CD14-positive monocyte (primary cell): ENCODE results near the gene EVL. TPM values are rescaled to one million over a fixed set of nuclear protein-coding genes. Genes with fewer than 3 reads are reported as not detected.

Experiments used
- DNase-seq, 3 donors: peaks; one replicate each; pipeline ENCODE4 v3.0.0-alpha.2; 2011 to 2022
- H2AFZ ChIP-seq: 2 replicates; pipeline ENCODE4 v1.6.0; 2012; ENCODE audit warnings: mild to moderate bottlenecking, low read depth, low read length, inconsistent platforms; ENCODE audit not compliant: insufficient read depth, poor library complexity, severe bottlenecking
- H3K27ac ChIP-seq, 2 donors: 1 replicate in 1 of 2; 2 replicates in 1 of 2; pipeline ENCODE4 v1.5.1; 2012 to 2013; ENCODE audit warnings: low read length in 2 of 2, control low read depth in 1 of 2, inconsistent platforms in 1 of 2, low read depth in 1 of 2, mild to moderate bottlenecking in 1 of 2
- H3K27me3 ChIP-seq, 2 donors: one replicate each; pipeline versions ENCODE4 v1.6.0 to v1.6.1; 2011 to 2013; ENCODE audit warnings: low read length in 2 of 2; ENCODE audit not compliant: control insufficient read depth in 2 of 2, insufficient read depth in 2 of 2
- H3K36me3 ChIP-seq, 2 donors: replicated peaks in 1 of 2; 1 replicate in 1 of 2; 2 replicates in 1 of 2; pipeline versions ENCODE4 v1.5.1 to v1.6.1; 2012 to 2013; ENCODE audit warnings: low read length in 2 of 2, control low read depth in 1 of 2, inconsistent platforms in 1 of 2, mild to moderate bottlenecking in 1 of 2; ENCODE audit not compliant: insufficient read depth in 2 of 2, control insufficient read depth in 1 of 2
- H3K4me1 ChIP-seq, 2 donors: 1 replicate in 1 of 2; 2 replicates in 1 of 2; pipeline versions ENCODE4 v1.5.1 to v1.6.1; 2012 to 2013; ENCODE audit warnings: low read length in 2 of 2, control low read depth in 1 of 2, inconsistent platforms in 1 of 2, mild to moderate bottlenecking in 1 of 2, moderate library complexity in 1 of 2; ENCODE audit not compliant: insufficient read depth in 2 of 2, control insufficient read depth in 1 of 2
- H3K4me2 ChIP-seq: replicated peaks from 2 replicates; pipeline ENCODE3; 2012; ENCODE audit warnings: low read length, moderate library complexity, mild to moderate bottlenecking; ENCODE audit not compliant: poor library complexity, severe bottlenecking; ENCODE audit errors: extremely low read depth
- H3K4me3 ChIP-seq, 3 experiments: fragments of 200-600 bp in 1 of 3; sonication (generic) in 1 of 3; replicated peaks in 1 of 3; 1 replicate in 2 of 3; 2 replicates in 1 of 3; pipeline ENCODE4 v1.5.1; 2011 to 2013; ENCODE audit warnings: low read length in 3 of 3, mild to moderate bottlenecking in 3 of 3, control low read depth in 2 of 3, low read depth in 2 of 3, inconsistent platforms in 1 of 3, moderate library complexity in 1 of 3
- H3K79me2 ChIP-seq: 2 replicates; pipeline ENCODE4 v1.6.0; 2012; ENCODE audit warnings: mild to moderate bottlenecking, control low read depth, inconsistent platforms, low read length, moderate library complexity; ENCODE audit not compliant: insufficient read depth
- H3K9ac ChIP-seq: 2 replicates; pipeline ENCODE4 v1.6.0; 2017; ENCODE audit warnings: low read length, mild to moderate bottlenecking; ENCODE audit not compliant: insufficient read depth, poor library complexity, severe bottlenecking
- H3K9me3 ChIP-seq, 2 donors: replicated peaks in 1 of 2; 1 replicate in 1 of 2; 2 replicates in 1 of 2; pipeline versions ENCODE4 v1.5.1 to v1.6.1; 2012 to 2013; ENCODE audit warnings: low read length in 2 of 2, control low read depth in 1 of 2; ENCODE audit not compliant: control insufficient read depth in 1 of 2, insufficient read depth in 1 of 2
- H4K20me1 ChIP-seq: 2 replicates; pipeline ENCODE4 v1.6.0; 2012; ENCODE audit warnings: mild to moderate bottlenecking, low read length, control low read depth, moderate library complexity; ENCODE audit not compliant: insufficient read depth
- H3K27ac Mint-ChIP-seq, 7 donors: one replicate each; pipeline ENCODE4 v1.8.0; 2020; ENCODE audit warnings: mild to moderate bottlenecking in 7 of 7, mixed read lengths in 7 of 7, moderate library complexity in 6 of 7, inconsistent platforms in 2 of 7
- H3K27me3 Mint-ChIP-seq, 3 donors: one replicate each; pipeline ENCODE4 v1.8.0; 2021 to 2022; ENCODE audit warnings: low read depth in 3 of 3, mild to moderate bottlenecking in 3 of 3, mixed read lengths in 3 of 3, moderate library complexity in 3 of 3, inconsistent platforms in 1 of 3
- H3K36me3 Mint-ChIP-seq, 2 donors: one replicate each; pipeline ENCODE4 v1.8.0; 2020; ENCODE audit warnings: mixed read lengths in 2 of 2, inconsistent platforms in 1 of 2, mild to moderate bottlenecking in 1 of 2
- H3K4me1 Mint-ChIP-seq: one replicate; pipeline ENCODE4 v1.8.0; 2020; ENCODE audit warnings: mild to moderate bottlenecking, mixed read lengths
- H3K4me3 Mint-ChIP-seq, 2 donors: one replicate each; pipeline ENCODE4 v1.8.0; 2020; ENCODE audit warnings: mild to moderate bottlenecking in 2 of 2, mixed read lengths in 2 of 2, moderate library complexity in 1 of 2
- H3K9me3 Mint-ChIP-seq, 7 donors: one replicate each; pipeline ENCODE4 v1.8.0; 2020 to 2022; ENCODE audit warnings: mixed read lengths in 7 of 7, mild to moderate bottlenecking in 6 of 7, moderate library complexity in 6 of 7, inconsistent platforms in 2 of 7
- CTCF ChIP-seq: fragments of 200-600 bp; IDR thresholded peaks from one replicate; pipeline ENCODE4 v1.8.0; 2022; ENCODE audit warnings: antibody characterized with exemption, mild to moderate bottlenecking
- WGBS: methylation state at CpG from one replicate; pipeline ENCODE4 v1.1.5; 2013; ENCODE audit warnings: missing lambda C conversion rate; ENCODE audit not compliant: insufficient coverage; 5-methylcytosine and 5-hydroxymethylcytosine counted together
- intact Hi-C, 2 donors: fragments of 100-400 bp; cut with micrococcal nuclease; formaldehyde crosslinking; loops; one replicate each; pipeline versions ENCODE4 v1.15.0 to v1.15.1; 2023
- polyA plus RNA-seq, 3 donors: library from polyadenylated mRNA; depleted of rRNA in 1 of 3; unstranded in 2 of 3; stranded (reverse) in 1 of 3; fragments of 300-500 nt in 2 of 3; fragments of >200 nt in 1 of 3; fragmentation: Illumina TruSeq in 2 of 3; gene quantifications; 1 replicate in 2 of 3; 2 replicates in 1 of 3; pipeline ENCODE4 v1.2.3, GENCODE V29; 2012 to 2021

EVL gene
- polyA plus RNA-seq, 3 donors: 3.2 to 131 (median 6.7) TPM

GRCh38 chr14:100083706-100084105 is 18.5 kb downstream of the EVL start:
- no CpG with 5 or more reads among the region's 2 CpGs for WGBS
- TF ChIP-seq CTCF: no peak
- intact Hi-C loops: no loop called here
- H3K27ac Mint-ChIP-seq: no peak overlapping the region
- H3K9ac ChIP-seq: no peak overlapping the region
- no peaks in the 10 kb centered on the region for H3K9me3 ChIP-seq
- H3K27me3 ChIP-seq: no peaks in the 10 kb centered on the region
- H3K4me3 ChIP-seq: no peak overlapping the region
- H2AFZ ChIP-seq: no peak overlapping the region
- peaks cover 42 to 49% of the 10 kb centered on the region in 2 donors for H3K36me3 ChIP-seq
- H3K79me2 ChIP-seq: peaks cover 11% of the 10 kb centered on the region
- H3K27me3 Mint-ChIP-seq: peaks cover 0 to 2% (median 0%) of the 10 kb centered on the region in 3 donors
- no peak overlapping the region for H3K4me2 ChIP-seq
- H4K20me1 ChIP-seq: peaks cover 22% of the 10 kb centered on the region
- H3K27ac ChIP-seq: no peak overlapping the region
- no peak for DNase-seq
- no peaks in the 10 kb centered on the region for H3K9me3 Mint-ChIP-seq
- peaks cover 6 to 18% of the 10 kb centered on the region in 2 donors for H3K4me1 ChIP-seq
- peaks cover 26% of the 10 kb centered on the region for H3K4me1 Mint-ChIP-seq
- peaks cover 50 to 67% of the 10 kb centered on the region in 2 donors for H3K36me3 Mint-ChIP-seq
- H3K4me3 Mint-ChIP-seq: no peak overlapping the region

- no peak overlapping the region for H3K4me3 Mint-ChIP-seq
- Histone ChIP-seq H3K79me2 (peaks cover 12% of the 10 kb centered on the region), H3K27ac (no peak overlapping the region), H3K9me3 (no peaks in the 10 kb centered on the region), H3K9ac (no peak overlapping the region), H3K36me3 (peaks cover 49 to 58% of the 10 kb centered on the region in 2 donors), H3K4me3 (no peak overlapping the region), H3K4me1 (peaks cover 5 to 9% of the 10 kb centered on the region in 2 donors), H2AFZ (no peak overlapping the region), H4K20me1 (peaks cover 18% of the 10 kb centered on the region), H3K27me3 (no peaks in the 10 kb centered on the region), H3K4me2 (no peak overlapping the region)
- WGBS: over 99% methylated on average over 9 of the region's 10 CpGs
- no peaks in the 10 kb centered on the region for H3K9me3 Mint-ChIP-seq
- peak overlapping the region in 2 of 7 donors; percentile 38 to 52 for H3K27ac Mint-ChIP-seq
- H3K27me3 Mint-ChIP-seq: peaks cover 0 to 2% (median 0%) of the 10 kb centered on the region in 3 donors
- DNase-seq: no peak
- peaks cover 52 to 65% of the 10 kb centered on the region in 2 donors for H3K36me3 Mint-ChIP-seq
- intact Hi-C loops: no loop called here
- no peak for TF ChIP-seq CTCF
- peaks cover 18% of the 10 kb centered on the region for H3K4me1 Mint-ChIP-seq
Measured at GRCh38 chr14:100084591-100084990, 19.4 kb downstream of the EVL start.
